Measurements from ENCODE around the gene KCND1.

Gene KCND1

DNA sequence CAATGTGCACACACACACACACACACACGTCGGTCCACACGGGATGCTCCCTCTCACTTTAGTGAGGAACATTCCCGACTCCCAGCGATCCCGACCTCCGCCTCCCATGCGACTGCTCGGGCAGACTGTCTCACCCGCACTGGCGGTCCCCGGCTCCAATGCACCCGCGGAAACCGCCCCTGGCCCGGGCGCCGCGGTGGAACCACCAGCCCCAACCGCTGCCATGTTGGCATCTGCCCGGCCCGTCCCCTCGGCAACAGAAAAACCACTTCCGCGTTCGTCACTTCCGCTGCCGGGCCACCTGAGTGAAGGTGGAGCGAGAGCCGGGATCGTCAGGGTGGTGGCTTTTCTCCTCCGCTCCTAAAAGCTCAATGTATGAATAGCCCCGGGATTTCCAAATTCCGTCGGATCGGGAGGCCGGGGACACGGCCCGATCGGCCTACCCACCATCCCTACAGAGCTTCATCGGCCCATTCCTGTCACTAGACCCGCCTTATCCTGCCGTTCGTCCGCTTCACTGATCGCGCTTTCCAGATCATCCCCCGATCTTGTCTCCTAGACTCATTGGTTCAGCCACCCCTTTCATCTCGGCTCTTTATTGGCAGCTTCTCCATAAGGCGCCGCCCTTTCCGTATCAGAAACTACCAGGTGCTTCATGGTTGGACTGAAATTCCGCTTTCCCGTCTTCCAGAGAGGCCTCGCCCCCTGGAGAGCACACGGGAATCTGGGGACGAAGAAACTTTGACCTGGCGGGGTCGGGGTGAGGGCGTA, 60.0 kb downstream of the KCND1 start, which contains the start of gene SLC35A2:
TSS of gene SLC35A2 (minus strand) at position 235 of the 771 bp plus-strand sequence. CDS start at position 225, 10 bp downstream.
- TF ChIP-seq, protein P1, sequence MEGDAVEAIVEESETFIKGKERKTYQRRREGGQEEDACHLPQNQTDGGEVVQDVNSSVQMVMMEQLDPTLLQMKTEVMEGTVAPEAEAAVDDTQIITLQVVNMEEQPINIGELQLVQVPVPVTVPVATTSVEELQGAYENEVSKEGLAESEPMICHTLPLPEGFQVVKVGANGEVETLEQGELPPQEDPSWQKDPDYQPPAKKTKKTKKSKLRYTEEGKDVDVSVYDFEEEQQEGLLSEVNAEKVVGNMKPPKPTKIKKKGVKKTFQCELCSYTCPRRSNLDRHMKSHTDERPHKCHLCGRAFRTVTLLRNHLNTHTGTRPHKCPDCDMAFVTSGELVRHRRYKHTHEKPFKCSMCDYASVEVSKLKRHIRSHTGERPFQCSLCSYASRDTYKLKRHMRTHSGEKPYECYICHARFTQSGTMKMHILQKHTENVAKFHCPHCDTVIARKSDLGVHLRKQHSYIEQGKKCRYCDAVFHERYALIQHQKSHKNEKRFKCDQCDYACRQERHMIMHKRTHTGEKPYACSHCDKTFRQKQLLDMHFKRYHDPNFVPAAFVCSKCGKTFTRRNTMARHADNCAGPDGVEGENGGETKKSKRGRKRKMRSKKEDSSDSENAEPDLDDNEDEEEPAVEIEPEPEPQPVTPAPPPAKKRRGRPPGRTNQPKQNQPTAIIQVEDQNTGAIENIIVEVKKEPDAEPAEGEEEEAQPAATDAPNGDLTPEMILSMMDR (IDR thresholded peaks at IDR 0.05; ENCODE audit: borderline replicate concordance, control extremely low read depth, extremely low read depth, insufficient read depth, missing control alignments) = no peak
- in situ Hi-C loops (cut with MboI; ENCODE audit: low sequenced_read_pairs, unreplicated experiment) = no loop called here
- DNase-seq (ENCODE audit: low spot score) = peak; percentile 82

All from GM13976 (cell line).